ENCODE results near the gene ARID1A.
"Not testable (repeated sequence)": the region's sequence is repeated elsewhere in the genome, so short reads cannot be mapped to it uniquely, and the experiment has no call there.

Gene ARID1A

GRCh38 chr1:26697978-26698849 is 2.4 kb downstream of the ARID1A start:
- peak; percentile 92 for DNase-seq

- DNase-seq: no peak
These were observed 4.9 kb downstream of the ARID1A start for GRCh38 chr1:26700711-26701110.

GRCh38 chr1:26701266-26701994 is 5.6 kb downstream of the ARID1A start:
- no peak for DNase-seq

- DNase-seq: no peak
These were observed 6.3 kb downstream of the ARID1A start for GRCh38 chr1:26701995-26702679.

- no peak for DNase-seq
These were observed 6.8 kb downstream of the ARID1A start for GRCh38 chr1:26702680-26703038.

- no peak for DNase-seq
These were observed 7.7 kb downstream of the ARID1A start for GRCh38 chr1:26703478-26703877.

- DNase-seq: no peak
These were observed 8.8 kb downstream of the ARID1A start for GRCh38 chr1:26704629-26705028.

- DNase-seq: not testable (repeated sequence)
These were observed 9.4 kb downstream of the ARID1A start for GRCh38 chr1:26705227-26705626.

GRCh38 chr1:26705788-26706311 is 10.0 kb downstream of the ARID1A start:
- no peak for DNase-seq

- no peak for DNase-seq
These were observed 10.5 kb downstream of the ARID1A start for GRCh38 chr1:26706315-26706714.

GRCh38 chr1:26710811-26711210 is 15.0 kb downstream of the ARID1A start:
- no peak for DNase-seq

GRCh38 chr1:26711777-26712176 is 16.0 kb downstream of the ARID1A start:
- DNase-seq: no peak

- DNase-seq: no peak
These were observed 21.2 kb downstream of the ARID1A start for GRCh38 chr1:26717017-26717491.

GRCh38 chr1:26719205-26719604 is 23.4 kb downstream of the ARID1A start:
- no peak for DNase-seq

GRCh38 chr1:26721669-26722355 is 26.0 kb downstream of the ARID1A start:
- DNase-seq: no peak

GRCh38 chr1:26723013-26723991 is 27.5 kb downstream of the ARID1A start:
- DNase-seq: peak; percentile 71

- no peak for DNase-seq
These were observed 28.3 kb downstream of the ARID1A start for GRCh38 chr1:26724118-26724517.

GRCh38 chr1:26724926-26725325 is 29.1 kb downstream of the ARID1A start:
- DNase-seq: no peak

- DNase-seq: not testable (repeated sequence)
These were observed 30.1 kb downstream of the ARID1A start for GRCh38 chr1:26725904-26726303.

- no peak for DNase-seq
These were observed 31.0 kb downstream of the ARID1A start for GRCh38 chr1:26726784-26727183.

- DNase-seq: no peak
These were observed 31.7 kb downstream of the ARID1A start for GRCh38 chr1:26727476-26727875.

All from DMS79 (cell line).